SU-DHL-6 (cell line): ENCODE results near the gene CFAP54.

Source experiments
- H2AFZ ChIP-seq: fragments of 200-600 bp; sonication (generic); 2 replicates; pipeline ENCODE4 v1.6.1; 2014; ENCODE audit warnings: low read depth, mild to moderate bottlenecking, moderate library complexity, mixed read lengths, antibody characterized with exemption, low read length; ENCODE audit not compliant: severe bottlenecking
- H3F3A ChIP-seq: fragments of 200-600 bp; shearing (Covaris generic); 2 replicates; pipeline ENCODE4 v1.6.0; 2016; ENCODE audit warnings: antibody characterized with exemption, mild to moderate bottlenecking; ENCODE audit not compliant: insufficient read depth
- H3K27ac ChIP-seq: fragments of 200-600 bp; sonication (generic); 2 replicates; pipeline ENCODE4 v1.5.1; 2016; ENCODE audit warnings: low read depth, mild to moderate bottlenecking, low read length, moderate library complexity, mixed read lengths
- H3K27me3 ChIP-seq: fragments of 200-600 bp; sonication (generic), shearing (Covaris generic); 2 replicates; pipeline ENCODE4 v1.6.0; 2014; ENCODE audit warnings: mild to moderate bottlenecking, low read length
- H3K36me3 ChIP-seq: fragments of 200-600 bp; sonication (generic); 2 replicates; pipeline ENCODE4 v1.6.1; 2014; ENCODE audit warnings: mild to moderate bottlenecking, low read length, mixed read lengths
- H3K4me2 ChIP-seq: fragments of 300-600, 200-600 bp; shearing (Covaris generic), sonication (generic); 2 replicates; pipeline ENCODE4 v1.6.0; 2014; ENCODE audit warnings: low read length, low read depth, mild to moderate bottlenecking; ENCODE audit not compliant: poor library complexity, severe bottlenecking
- H3K4me3 ChIP-seq: fragments of 200-600 bp; sonication (generic); 2 replicates; pipeline ENCODE4 v1.5.1; 2014; ENCODE audit warnings: antibody characterized with exemption, low read length, mild to moderate bottlenecking, mixed read lengths; ENCODE audit not compliant: insufficient read depth, poor library complexity, severe bottlenecking
- H3K79me2 ChIP-seq: fragments of 200-600 bp; sonication (generic); 2 replicates; pipeline ENCODE4 v1.6.1; 2014; ENCODE audit warnings: mild to moderate bottlenecking, low read length, moderate library complexity; ENCODE audit not compliant: insufficient read depth
- H3K9ac ChIP-seq: fragments of 200-600 bp; sonication (generic); 2 replicates; pipeline ENCODE4 v1.7.0; 2014; ENCODE audit warnings: mild to moderate bottlenecking, low read length
- H3K9me2 ChIP-seq: fragments of 200-600 bp; sonication (generic); replicated peaks from 2 replicates; pipeline ENCODE4 v1.6.1; 2014; ENCODE audit warnings: low read length; ENCODE audit not compliant: insufficient read depth
- H3K9me3 ChIP-seq: fragments of 200-600 bp; sonication (generic); 2 replicates; pipeline ENCODE4 v1.6.1; 2014; ENCODE audit warnings: low read length, mixed read lengths; ENCODE audit not compliant: insufficient read depth
- H4K20me1 ChIP-seq: fragments of 200-600 bp; sonication (generic); 2 replicates; pipeline ENCODE4 v1.6.1; 2014; ENCODE audit warnings: low read depth, mild to moderate bottlenecking, antibody characterized with exemption, low read length, moderate library complexity, mixed read lengths
- CTCF ChIP-seq: fragments of 200-600 bp; sonication (generic); IDR thresholded peaks from one replicate; pipeline ENCODE4 v1.5.1; 2017; ENCODE audit warnings: antibody characterized with exemption, mild to moderate bottlenecking, low read length, moderate library complexity; ENCODE audit not compliant: insufficient read depth, poor library complexity, severe bottlenecking
- EZH2phosphoT487 ChIP-seq: fragments of 200-600 bp; sonication (generic), shearing (Covaris generic); conservative IDR thresholded peaks from 2 replicates; pipeline ENCODE4 v1.6.1; 2018; ENCODE audit warnings: mild to moderate bottlenecking, antibody characterized with exemption, low read length, moderate library complexity, mixed read lengths

Gene CFAP54

DNA sequence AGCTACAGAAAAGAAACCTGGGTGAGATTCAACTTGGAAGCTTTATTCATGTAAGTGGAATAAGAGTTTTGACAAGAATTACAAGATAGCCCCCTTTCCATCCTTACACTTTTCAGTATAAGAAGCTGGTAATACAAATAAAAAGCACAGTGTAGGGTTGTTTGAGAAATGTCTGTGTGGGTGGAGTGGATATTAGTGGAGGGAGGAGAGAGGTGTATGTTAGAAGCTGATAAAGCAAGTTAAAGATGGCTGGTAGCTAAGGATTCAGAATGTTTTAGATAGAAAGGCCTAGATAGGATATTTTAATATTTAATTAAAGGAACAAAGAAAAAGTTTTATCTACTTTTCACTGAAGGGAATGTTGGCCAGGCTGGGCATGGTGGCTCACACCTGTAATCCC, 12.5 kb downstream of the CFAP54 start:
- Histone ChIP-seq H3F3A (no peaks in the 10 kb centered on the region), H3K27me3 (no peaks in the 10 kb centered on the region), H4K20me1 (no peaks in the 10 kb centered on the region), H3K4me3 (no peak overlapping the region), H3K9me2 (no peaks in the 10 kb centered on the region), H3K9ac (no peak overlapping the region), H3K4me2 (no peak overlapping the region), H3K27ac (no peak overlapping the region), H3K9me3 (no peaks in the 10 kb centered on the region), H3K79me2 (no peaks in the 10 kb centered on the region), H3K36me3 (no peaks in the 10 kb centered on the region), H2AFZ (peak overlapping the region; percentile 72)
- no peak for TF ChIP-seq CTCF
- TF ChIP-seq EZH2phosphoT487 = no peak

- Histone ChIP-seq H3K9ac (no peak overlapping the region), H3K4me2 (no peak overlapping the region), H3K9me2 (no peaks in the 10 kb centered on the region), H3F3A (no peaks in the 10 kb centered on the region), H3K79me2 (no peaks in the 10 kb centered on the region), H3K27me3 (no peaks in the 10 kb centered on the region), H3K36me3 (no peaks in the 10 kb centered on the region), H3K27ac (no peak overlapping the region), H4K20me1 (no peaks in the 10 kb centered on the region), H3K4me3 (no peak overlapping the region), H2AFZ (no peak overlapping the region), H3K9me3 (no peaks in the 10 kb centered on the region)
- TF ChIP-seq CTCF = no peak
- no peak for TF ChIP-seq EZH2phosphoT487
Observed at GRCh38 chr12:96502477-96502876, 13.1 kb downstream of the CFAP54 start.

- H2AFZ ChIP-seq = no peak overlapping the region
- H3K4me3 ChIP-seq = no peak overlapping the region
- no peaks in the 10 kb centered on the region for H4K20me1 ChIP-seq
- H3K9me3 ChIP-seq = no peaks in the 10 kb centered on the region
- H3K27me3 ChIP-seq = no peaks in the 10 kb centered on the region
- no peaks in the 10 kb centered on the region for H3K79me2 ChIP-seq
- no peak overlapping the region for H3K9ac ChIP-seq
- no peaks in the 10 kb centered on the region for H3K9me2 ChIP-seq
- no peak overlapping the region for H3K27ac ChIP-seq
- H3K4me2 ChIP-seq = no peak overlapping the region
- H3K36me3 ChIP-seq = no peaks in the 10 kb centered on the region
- TF ChIP-seq EZH2phosphoT487 = no peak
- TF ChIP-seq CTCF = no peak
- no peaks in the 10 kb centered on the region for H3F3A ChIP-seq
Observed at GRCh38 chr12:96502949-96503532, 13.7 kb downstream of the CFAP54 start.
